Spleen (tissue), 7 donors: ENCODE data around the gene COL25A1.

Experiments used
- CTCF ChIP-seq, 11 experiments: fragments of 200-600 bp in 7 of 11; fragments of 450-650 bp in 4 of 11; sonication (generic) in 4 of 11; IDR thresholded peaks in 8 of 11; conservative IDR thresholded peaks in 3 of 11; 1 replicate in 7 of 11; 2 replicates in 4 of 11; pipeline versions ENCODE4 v1.4.0 to v1.8.0; 2016 to 2021; ENCODE audit warnings: antibody characterized with exemption in 11 of 11, inconsistent platforms in 4 of 11, mild to moderate bottlenecking in 1 of 11
- POLR2A ChIP-seq, 3 donors: fragments of 450-650 bp; IDR thresholded peaks; one replicate each; pipeline ENCODE4 v1.5.1; 2017; ENCODE audit warnings: antibody characterized with exemption in 3 of 3, mild to moderate bottlenecking in 1 of 3
- POLR2AphosphoS5 ChIP-seq, 3 donors: sonication (generic); formaldehyde crosslinking; IDR thresholded peaks; one replicate each; pipeline ENCODE4 v1.5.1; 2017; ENCODE audit warnings: antibody characterized with exemption in 3 of 3
- donor health status: DM: no; HTN: no; CAD: no; lungs with moderate emphysema.
- donor health status: DM: no; HTN: no; CAD: no.
- donor health status: DM: no; HTN: no; CAD: no.

GRCh38 chr4:109078724-109079123 is 223.7 kb downstream of the COL25A1 start:
- TF ChIP-seq POLR2A (IDR thresholded peaks at IDR 0.05) (no peak), CTCF (IDR thresholded peaks at IDR 0.05 in 8 of 11, conservative IDR thresholded peaks at IDR 0.05 in 3 of 11) (no peak), POLR2AphosphoS5 (IDR thresholded peaks at IDR 0.05) (no peak)
